Ishikawa (cell line): ENCODE data around the gene LONP1.

ENCODE experiments used
- CEBPB ChIP-seq: IDR thresholded peaks from 2 replicates; pipeline ENCODE4 v1.6.1; 2012
- CREB1 ChIP-seq: IDR thresholded peaks from 2 replicates; pipeline ENCODE4 v1.6.1; 2012; ENCODE audit warnings: low read depth
- EGR1 ChIP-seq: IDR thresholded peaks from 2 replicates; pipeline ENCODE4 v1.6.1; 2012
- EP300 ChIP-seq: IDR thresholded peaks from 2 replicates; pipeline ENCODE4 v1.6.1; 2012; ENCODE audit warnings: borderline replicate concordance
- NFIC ChIP-seq: IDR thresholded peaks from 2 replicates; pipeline ENCODE4 v1.6.1; 2012
- RAD21 ChIP-seq: IDR thresholded peaks from 2 replicates; pipeline ENCODE4 v1.6.1; 2012; ENCODE audit warnings: low read depth
- TAF1 ChIP-seq: IDR thresholded peaks from 2 replicates; pipeline ENCODE4 v1.6.1; 2012; ENCODE audit warnings: low read depth, mild to moderate bottlenecking
- TEAD4 ChIP-seq: IDR thresholded peaks from 2 replicates; pipeline ENCODE4 v1.6.1; 2012
- YY1 ChIP-seq: IDR thresholded peaks from 2 replicates; pipeline ENCODE4 v1.6.1; 2012; ENCODE audit warnings: low read depth
- ZBTB7A ChIP-seq: IDR thresholded peaks from 2 replicates; pipeline ENCODE4 v1.6.1; 2012; ENCODE audit warnings: low read depth
- TF ChIP-seq, protein P1 (sequence below): IDR thresholded peaks from 2 replicates; pipeline ENCODE4 v1.6.1; 2012
- TF ChIP-seq, protein P2 (sequence below): IDR thresholded peaks from 2 replicates; pipeline ENCODE4 v1.6.1; 2012
- TF ChIP-seq, protein P3 (sequence below): IDR thresholded peaks from 2 replicates; pipeline ENCODE4 v1.6.1; 2012; ENCODE audit warnings: low read depth, mild to moderate bottlenecking

DNA sequence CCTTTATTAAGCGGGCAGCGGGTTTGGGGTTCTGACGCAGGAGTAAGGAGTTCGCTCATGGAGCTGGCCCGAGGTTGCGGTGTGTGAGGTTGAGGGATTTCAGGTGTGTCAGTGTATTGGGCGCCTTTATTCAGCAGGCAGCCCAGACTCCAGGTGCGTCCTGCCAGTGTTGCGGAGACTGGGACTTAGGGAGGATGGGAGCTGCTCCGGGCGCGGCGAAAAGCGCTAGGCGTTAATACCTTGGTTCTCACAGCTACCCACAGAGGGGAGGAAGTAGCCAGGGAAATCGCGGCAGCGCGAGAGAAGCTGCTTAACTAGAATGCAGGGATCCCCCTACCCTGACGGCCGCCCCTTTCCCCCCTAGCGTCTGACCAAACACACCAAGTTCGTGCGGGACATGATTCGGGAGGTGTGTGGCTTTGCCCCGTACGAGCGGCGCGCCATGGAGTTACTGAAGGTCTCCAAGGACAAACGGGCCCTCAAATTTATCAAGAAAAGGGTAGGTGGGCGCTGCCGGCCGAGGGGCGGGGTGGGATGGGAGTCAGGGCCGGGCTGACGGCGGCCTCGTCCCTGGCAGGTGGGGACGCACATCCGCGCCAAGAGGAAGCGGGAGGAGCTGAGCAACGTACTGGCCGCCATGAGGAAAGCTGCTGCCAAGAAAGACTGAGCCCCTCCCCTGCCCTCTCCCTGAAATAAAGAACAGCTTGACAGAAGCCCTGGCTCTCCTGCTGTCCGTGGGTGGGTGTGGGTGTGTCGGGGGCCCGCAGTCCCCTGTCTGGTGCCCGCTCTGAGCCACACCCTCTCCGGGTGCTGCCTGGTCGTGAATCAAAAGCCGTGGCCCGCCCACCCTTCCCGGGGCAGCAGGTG lies 28.8 kb downstream of the LONP1 start:
- TF ChIP-seq NFIC: no peak; the same call in 1 of the 2 replicates
- TF ChIP-seq YY1: no peak
- TF ChIP-seq, protein P1, sequence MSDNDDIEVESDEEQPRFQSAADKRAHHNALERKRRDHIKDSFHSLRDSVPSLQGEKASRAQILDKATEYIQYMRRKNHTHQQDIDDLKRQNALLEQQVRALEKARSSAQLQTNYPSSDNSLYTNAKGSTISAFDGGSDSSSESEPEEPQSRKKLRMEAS: peak; percentile 49; the same call in 1 of the 2 replicates
- TF ChIP-seq CEBPB: no peak
- no peak for TF ChIP-seq TEAD4
- no peak for TF ChIP-seq EP300
- TF ChIP-seq TAF1: no peak
- TF ChIP-seq, protein P2, sequence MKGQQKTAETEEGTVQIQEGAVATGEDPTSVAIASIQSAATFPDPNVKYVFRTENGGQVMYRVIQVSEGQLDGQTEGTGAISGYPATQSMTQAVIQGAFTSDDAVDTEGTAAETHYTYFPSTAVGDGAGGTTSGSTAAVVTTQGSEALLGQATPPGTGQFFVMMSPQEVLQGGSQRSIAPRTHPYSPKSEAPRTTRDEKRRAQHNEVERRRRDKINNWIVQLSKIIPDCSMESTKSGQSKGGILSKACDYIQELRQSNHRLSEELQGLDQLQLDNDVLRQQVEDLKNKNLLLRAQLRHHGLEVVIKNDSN: no peak
- TF ChIP-seq, protein P3, sequence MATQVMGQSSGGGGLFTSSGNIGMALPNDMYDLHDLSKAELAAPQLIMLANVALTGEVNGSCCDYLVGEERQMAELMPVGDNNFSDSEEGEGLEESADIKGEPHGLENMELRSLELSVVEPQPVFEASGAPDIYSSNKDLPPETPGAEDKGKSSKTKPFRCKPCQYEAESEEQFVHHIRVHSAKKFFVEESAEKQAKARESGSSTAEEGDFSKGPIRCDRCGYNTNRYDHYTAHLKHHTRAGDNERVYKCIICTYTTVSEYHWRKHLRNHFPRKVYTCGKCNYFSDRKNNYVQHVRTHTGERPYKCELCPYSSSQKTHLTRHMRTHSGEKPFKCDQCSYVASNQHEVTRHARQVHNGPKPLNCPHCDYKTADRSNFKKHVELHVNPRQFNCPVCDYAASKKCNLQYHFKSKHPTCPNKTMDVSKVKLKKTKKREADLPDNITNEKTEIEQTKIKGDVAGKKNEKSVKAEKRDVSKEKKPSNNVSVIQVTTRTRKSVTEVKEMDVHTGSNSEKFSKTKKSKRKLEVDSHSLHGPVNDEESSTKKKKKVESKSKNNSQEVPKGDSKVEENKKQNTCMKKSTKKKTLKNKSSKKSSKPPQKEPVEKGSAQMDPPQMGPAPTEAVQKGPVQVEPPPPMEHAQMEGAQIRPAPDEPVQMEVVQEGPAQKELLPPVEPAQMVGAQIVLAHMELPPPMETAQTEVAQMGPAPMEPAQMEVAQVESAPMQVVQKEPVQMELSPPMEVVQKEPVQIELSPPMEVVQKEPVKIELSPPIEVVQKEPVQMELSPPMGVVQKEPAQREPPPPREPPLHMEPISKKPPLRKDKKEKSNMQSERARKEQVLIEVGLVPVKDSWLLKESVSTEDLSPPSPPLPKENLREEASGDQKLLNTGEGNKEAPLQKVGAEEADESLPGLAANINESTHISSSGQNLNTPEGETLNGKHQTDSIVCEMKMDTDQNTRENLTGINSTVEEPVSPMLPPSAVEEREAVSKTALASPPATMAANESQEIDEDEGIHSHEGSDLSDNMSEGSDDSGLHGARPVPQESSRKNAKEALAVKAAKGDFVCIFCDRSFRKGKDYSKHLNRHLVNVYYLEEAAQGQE: no peak
- TF ChIP-seq ZBTB7A: no peak
- peak; percentile 63; the same call in 1 of the 2 replicates for TF ChIP-seq EGR1
- no peak for TF ChIP-seq RAD21
- TF ChIP-seq CREB1: no peak
